GM20000 (cell line): ENCODE results near the gene SNAPIN.
A peak's percentile ranks its signal among the peaks of the same experiment; 100 is the strongest.

Source experiments
- DNase-seq: peaks from one replicate; pipeline ENCODE4 v3.0.0; 2012; ENCODE audit warnings: low spot score
- TF ChIP-seq, protein P1 (sequence below): IDR thresholded peaks from 2 replicates; pipeline ENCODE4 v1.5.1; 2012; ENCODE audit warnings: mild to moderate bottlenecking, control low read depth; ENCODE audit errors: extremely low read depth, missing control alignments

SNAPIN gene

DNA sequence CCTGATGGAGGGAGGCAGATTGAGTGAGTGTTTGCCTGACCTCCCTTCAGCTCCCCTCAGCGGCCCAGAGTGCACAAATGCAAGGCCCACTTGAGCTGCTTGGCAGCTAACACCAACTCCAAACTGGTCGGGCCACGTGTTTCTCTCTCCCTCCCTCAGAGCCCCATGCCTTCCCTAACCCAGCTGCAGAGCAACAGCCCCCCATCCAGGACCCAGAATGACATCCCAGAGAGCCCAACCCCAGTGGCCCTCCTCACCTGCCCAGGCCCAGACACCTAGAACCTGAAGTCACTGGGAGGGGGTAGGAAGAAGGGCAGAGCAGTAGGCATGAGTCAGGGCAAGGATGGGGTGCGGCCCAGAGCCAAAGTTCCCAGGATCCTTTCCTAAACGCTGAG is 41.6 kb upstream of the SNAPIN start:
- TF ChIP-seq, protein P1, sequence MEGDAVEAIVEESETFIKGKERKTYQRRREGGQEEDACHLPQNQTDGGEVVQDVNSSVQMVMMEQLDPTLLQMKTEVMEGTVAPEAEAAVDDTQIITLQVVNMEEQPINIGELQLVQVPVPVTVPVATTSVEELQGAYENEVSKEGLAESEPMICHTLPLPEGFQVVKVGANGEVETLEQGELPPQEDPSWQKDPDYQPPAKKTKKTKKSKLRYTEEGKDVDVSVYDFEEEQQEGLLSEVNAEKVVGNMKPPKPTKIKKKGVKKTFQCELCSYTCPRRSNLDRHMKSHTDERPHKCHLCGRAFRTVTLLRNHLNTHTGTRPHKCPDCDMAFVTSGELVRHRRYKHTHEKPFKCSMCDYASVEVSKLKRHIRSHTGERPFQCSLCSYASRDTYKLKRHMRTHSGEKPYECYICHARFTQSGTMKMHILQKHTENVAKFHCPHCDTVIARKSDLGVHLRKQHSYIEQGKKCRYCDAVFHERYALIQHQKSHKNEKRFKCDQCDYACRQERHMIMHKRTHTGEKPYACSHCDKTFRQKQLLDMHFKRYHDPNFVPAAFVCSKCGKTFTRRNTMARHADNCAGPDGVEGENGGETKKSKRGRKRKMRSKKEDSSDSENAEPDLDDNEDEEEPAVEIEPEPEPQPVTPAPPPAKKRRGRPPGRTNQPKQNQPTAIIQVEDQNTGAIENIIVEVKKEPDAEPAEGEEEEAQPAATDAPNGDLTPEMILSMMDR = no peak
- DNase-seq = no peak

DNA sequence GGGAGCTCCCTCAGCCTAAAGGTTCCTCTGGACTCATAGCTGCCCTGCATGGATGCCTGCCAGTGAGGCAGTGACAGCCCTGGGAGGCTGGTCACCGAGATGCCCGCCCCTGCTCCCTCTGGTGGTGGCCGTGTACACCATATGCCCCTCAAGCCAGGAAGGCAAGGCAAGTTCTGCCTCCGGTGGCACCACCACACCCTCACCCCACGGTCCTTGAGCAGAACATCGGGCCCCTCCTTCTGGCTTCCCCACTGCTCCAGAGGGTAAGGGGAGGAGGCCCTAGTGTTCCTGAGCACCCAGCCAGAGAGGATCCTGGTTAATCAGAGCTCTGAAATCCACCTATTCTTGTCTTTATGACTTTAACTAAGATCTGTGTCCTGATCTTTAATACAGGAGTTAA is 40.8 kb upstream of the SNAPIN start:
- DNase-seq = peak; percentile 61
- TF ChIP-seq, protein P1 = no peak

DNA sequence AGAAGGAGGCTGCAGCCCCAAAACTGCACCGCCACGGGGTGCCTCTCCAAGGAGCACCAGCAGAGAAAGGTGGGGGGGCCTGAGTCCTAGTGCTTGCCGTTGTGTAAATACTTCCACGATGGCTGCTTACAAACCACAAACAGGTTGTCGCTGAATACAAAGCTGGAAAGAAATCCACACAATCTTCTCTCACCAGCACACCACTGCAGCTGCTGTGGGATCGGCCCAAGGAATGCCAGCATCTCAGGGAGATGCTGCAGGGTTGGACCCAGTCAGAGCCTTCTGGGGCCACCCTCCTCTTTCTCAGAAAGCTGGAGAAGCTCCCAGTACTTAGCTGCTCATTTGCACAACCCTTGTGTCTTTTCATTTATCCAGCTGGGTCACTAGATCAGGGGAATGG is 39.3 kb upstream of the SNAPIN start:
- TF ChIP-seq, protein P1 = no peak
- no peak for DNase-seq

DNA sequence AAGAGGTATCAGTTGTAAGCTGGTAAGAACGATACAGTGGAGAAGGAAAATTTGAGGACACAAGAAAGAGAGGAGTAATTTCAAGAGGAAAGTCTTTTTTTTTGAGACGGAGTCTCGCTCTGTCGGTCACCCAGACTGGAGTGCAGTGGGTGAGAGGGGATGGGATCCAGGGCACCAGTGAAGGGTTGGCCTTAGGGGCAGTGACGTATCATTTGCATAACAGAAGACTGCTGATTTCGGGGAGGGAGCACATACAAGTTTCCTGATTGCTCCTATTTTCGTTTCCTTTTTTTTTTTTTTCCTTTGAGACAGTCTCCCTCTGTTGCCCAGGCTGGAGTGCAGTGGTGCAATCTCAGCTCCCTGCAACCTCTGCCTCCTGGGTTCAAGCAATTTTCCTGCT is 35.4 kb upstream of the SNAPIN start:
- DNase-seq = no peak
- TF ChIP-seq, protein P1 = no peak

DNA sequence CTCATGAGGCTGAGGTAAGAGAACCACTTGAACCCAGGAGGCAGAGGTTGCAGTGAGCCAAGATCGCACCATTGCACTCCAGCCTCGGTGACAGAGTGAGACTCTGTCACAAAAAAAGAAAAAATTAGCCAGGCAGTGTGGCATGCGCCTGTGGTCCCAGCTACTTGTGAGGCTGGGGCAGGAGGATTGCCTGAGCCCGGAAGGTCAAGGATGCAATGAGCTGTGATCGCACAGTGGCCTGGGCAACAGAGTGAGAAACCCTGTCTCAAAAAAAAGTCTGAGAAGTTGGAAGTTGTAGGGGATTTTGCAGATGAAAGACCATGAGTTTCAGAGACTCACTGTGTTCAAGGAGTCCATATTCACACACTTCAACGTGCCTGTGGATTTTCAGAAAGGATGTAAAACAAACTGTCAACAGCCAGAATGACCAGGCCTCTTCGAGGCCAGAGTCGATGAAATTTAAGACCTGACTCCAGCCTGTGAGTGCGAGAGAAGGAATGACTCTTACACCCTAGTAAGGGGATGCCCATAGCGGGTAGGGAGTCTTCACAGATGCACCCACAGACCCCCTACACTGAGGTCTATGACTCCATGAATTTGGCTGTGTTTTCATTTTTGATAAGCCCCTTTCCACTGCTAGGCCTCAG is 33.4 kb upstream of the SNAPIN start:
- DNase-seq = no peak
- TF ChIP-seq, protein P1 = no peak

DNA sequence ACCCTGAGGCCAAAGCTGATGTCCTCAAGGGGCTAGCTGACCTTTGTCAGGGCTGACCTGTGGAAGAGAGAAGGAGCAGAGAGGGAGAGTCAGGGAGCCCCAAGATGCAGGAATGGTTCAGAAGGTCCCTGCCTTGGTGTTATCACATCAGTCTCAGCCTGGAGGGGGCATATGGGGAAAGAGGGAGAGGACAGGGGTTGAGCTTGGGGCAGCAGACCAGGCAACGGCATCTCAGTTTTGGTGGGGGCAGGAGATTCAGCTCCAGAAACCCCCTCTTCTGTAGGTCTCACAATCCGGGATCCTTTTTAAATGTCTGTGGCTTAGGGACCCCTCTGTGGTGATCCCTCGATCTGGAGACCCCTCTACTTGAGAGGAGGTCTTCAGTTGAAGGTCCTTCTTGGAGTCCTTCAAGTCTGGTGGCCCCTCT is 32.0 kb upstream of the SNAPIN start:
- TF ChIP-seq, protein P1 = no peak
- no peak for DNase-seq

DNA sequence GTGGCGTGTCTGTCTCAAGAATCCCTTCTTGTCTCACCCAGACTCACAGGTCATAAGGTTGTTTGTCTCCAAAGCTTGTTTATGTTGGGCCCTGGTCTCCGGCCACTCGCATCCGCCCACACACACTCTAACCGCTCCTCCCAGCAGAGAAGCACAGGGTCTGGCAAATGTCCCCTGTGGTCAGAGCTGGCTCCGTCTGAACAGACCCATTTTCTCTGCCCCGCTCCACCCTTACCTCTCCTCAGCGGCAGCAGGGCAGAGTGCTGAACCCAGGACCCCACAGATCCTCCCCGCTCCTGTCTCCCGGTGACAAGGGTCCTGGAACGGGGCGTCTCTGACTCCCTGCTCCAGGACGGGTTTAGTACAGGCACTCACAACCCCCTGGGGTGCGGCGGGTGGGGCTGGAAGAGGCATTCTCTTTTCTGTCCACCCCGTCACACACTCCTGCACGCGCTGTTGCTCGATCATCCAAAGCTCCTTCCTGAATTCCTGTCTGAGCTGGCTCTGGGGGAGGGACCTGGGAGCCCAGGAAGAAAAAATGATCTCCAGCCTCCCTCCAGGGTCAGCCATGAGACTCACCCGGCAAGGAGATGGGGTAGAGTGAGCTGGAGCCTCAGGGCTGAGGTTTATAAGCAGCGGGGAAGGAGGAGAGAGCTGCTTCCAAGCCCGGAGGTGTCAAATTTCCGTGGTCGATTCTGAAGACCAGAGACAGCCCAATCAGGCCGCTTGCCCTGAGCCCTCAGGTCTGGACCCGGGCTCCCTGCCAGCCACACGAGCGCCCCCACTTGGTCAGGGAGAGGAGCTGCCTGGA is 31.4 kb upstream of the SNAPIN start, which contains the start of gene S100A13:
Gene S100A13 (minus strand): TSS at position 602 of the 811 bp plus-strand sequence. CDS start 1,033 bp downstream, outside the sequence.
- peak; percentile 67 for DNase-seq
- TF ChIP-seq, protein P1 = peak; percentile 10
